HUES48 (cell line): ENCODE data around the gene BCAS3.
"Not testable (repeated sequence)": the region's sequence is repeated elsewhere in the genome, so short reads cannot be mapped to it uniquely, and the experiment has no call there.

Experiments used
- H3K27ac ChIP-seq: one replicate; pipeline ENCODE4 v1.7.0; 2013; ENCODE audit warnings: low read depth, low read length, inconsistent platforms
- H3K27me3 ChIP-seq: 2 replicates; pipeline ENCODE4 v1.6.1; 2013; ENCODE audit warnings: mild to moderate bottlenecking, low read length; ENCODE audit not compliant: control insufficient read depth, insufficient read depth
- H3K36me3 ChIP-seq: 2 replicates; pipeline ENCODE4 v1.6.1; 2013; ENCODE audit warnings: low read length; ENCODE audit not compliant: control insufficient read depth, insufficient read depth
- H3K4me1 ChIP-seq: 2 replicates; pipeline ENCODE4 v1.6.1; 2013; ENCODE audit warnings: mild to moderate bottlenecking, low read length; ENCODE audit not compliant: control insufficient read depth, insufficient read depth
- H3K4me3 ChIP-seq: 2 replicates; pipeline ENCODE4 v1.5.1; 2013; ENCODE audit warnings: mild to moderate bottlenecking, low read depth, low read length
- H3K9ac ChIP-seq: 2 replicates; pipeline ENCODE4 v1.6.1; 2013; ENCODE audit warnings: mild to moderate bottlenecking, low read depth, low read length, moderate library complexity
- H3K9me3 ChIP-seq: 2 replicates; pipeline ENCODE4 v1.6.1; 2013; ENCODE audit warnings: low read length; ENCODE audit not compliant: control insufficient read depth, insufficient read depth

The BCAS3 gene

DNA sequence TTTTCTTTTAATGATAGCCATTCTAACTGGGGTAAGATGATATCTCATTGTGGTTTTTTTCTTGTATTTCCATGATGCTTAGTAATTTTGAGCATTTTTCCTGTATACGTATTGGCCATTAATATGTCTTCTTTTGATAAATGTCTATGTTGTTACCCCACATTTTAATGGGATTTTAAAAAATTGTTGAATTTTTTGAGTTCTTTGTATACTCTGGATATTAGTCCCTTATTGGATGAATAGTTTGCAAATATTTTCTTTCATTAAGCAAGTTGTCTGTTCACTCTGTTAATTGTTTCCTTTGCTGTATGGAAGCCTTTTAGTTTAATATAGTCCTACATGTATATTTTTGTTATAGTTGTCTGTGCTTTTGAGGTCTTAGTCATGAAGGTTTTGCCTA is 79.8 kb downstream of the BCAS3 start:
- H3K9ac ChIP-seq, result no peak overlapping the region
- H3K27me3 ChIP-seq, result no peaks in the 10 kb centered on the region
- H3K9me3 ChIP-seq, result no peaks in the 10 kb centered on the region
- H3K4me3 ChIP-seq, result no peak overlapping the region
- no peaks in the 10 kb centered on the region for H3K36me3 ChIP-seq
- H3K27ac ChIP-seq, result no peak overlapping the region
- H3K4me1 ChIP-seq, result no peaks in the 10 kb centered on the region

DNA sequence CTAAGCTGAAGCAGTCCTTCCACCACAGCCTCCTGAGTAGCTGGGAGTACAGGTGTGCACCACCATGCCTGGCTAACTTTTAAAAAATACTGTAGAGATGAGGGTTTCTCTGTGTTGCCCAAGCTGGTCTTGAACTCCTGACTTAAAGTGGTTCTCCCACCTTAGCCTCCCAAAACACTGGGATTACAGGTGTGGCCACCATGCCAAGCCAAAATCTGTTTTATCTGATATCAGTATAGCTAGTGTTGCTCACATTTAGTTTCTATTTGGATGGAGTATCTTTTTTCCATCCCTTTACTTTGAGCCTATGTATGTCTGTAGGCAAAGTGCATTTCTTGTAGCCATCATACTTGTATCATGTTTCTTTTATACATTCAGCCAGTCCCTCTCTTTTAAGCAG is 82.1 kb downstream of the BCAS3 start:
- Histone ChIP-seq H3K9me3 (no peaks in the 10 kb centered on the region), H3K27ac (no peak overlapping the region), H3K36me3 (no peaks in the 10 kb centered on the region), H3K4me1 (no peaks in the 10 kb centered on the region), H3K27me3 (no peaks in the 10 kb centered on the region), H3K4me3 (no peak overlapping the region), H3K9ac (no peak overlapping the region)

DNA sequence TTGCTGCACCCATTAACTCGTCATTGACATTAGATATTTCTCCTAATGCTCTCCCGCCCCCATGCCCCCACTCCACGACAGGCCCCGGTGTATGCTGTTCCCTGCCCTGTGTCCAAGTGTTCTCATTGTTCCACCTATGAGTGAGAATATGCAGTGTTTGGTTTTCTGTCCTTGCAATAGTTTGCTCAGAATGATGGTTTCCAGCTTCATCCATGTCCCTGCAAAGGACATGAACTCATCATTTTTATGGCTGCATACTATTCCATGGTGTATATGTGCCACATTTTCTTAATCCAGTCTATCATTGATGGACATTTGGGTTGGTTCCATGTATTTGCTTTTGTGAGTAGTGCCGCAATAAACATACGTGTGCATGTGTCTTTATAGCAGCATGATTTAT is 83.7 kb downstream of the BCAS3 start:
- not testable (repeated sequence) for H3K4me3 ChIP-seq, H3K9ac ChIP-seq, H3K4me1 ChIP-seq, H3K36me3 ChIP-seq, H3K27me3 ChIP-seq, H3K9me3 ChIP-seq, H3K27ac ChIP-seq

DNA sequence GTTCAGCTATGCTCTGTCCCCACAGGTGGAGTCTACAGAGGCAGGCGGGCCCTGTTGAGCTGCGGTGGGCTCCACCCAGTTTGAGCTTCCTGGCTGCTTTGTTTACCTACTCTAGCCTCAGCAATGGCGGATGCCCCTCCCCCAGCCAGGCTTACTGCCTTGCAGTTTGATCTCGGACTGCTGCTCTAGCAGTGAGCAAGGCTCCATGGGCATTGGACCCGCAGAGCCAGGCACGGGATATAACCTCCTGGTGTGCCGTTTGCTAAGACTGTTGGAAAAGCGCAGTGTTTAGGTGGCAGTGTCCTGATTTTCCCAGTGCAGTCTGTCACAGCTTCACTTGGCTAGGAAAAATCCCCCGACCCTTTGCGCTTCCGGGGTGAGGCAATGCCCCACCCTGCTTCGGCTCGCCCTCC is 89.1 kb downstream of the BCAS3 start:
- H3K27ac ChIP-seq, result no peak overlapping the region

DNA sequence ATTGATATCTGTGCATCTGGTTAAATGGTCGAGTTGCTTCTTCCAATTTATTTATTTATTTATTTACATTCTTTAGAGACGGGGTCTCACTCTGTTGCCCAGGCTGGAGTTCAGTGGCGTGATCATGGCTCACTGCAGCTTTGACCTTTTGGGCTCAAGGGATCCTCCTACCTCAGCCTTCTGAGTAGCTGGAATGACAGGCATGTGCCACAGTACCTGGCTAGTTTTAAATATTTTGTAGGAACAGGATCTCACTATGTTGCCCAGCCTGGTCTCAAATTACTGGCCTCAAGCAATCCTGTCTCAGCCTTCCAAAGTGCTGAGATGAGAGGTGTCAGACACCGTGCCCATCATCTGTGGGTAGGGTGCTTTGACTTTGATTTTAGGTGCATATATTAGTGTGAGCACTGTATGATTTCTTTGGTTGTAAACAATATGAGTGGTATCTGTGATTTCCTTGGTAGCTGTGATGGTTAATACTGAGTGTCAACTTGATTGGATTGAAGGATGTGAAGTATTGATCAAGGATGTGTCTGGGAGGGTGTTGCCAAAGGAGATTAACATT is 90.2 kb downstream of the BCAS3 start:
- no peaks in the 10 kb centered on the region for H3K27me3 ChIP-seq
- no peak overlapping the region for H3K9ac ChIP-seq
- no peaks in the 10 kb centered on the region for H3K36me3 ChIP-seq
- no peak overlapping the region for H3K4me3 ChIP-seq
- H3K4me1 ChIP-seq, result no peaks in the 10 kb centered on the region
- no peak overlapping the region for H3K27ac ChIP-seq
- peaks cover 5% of the 10 kb centered on the region; the same call in 1 of the 2 replicates for H3K9me3 ChIP-seq

More for the DNA sequence above, 89.1 kb downstream of the BCAS3 start:
- peaks cover 5% of the 10 kb centered on the region; the same call in 1 of the 2 replicates for H3K9me3 ChIP-seq
- no peaks in the 10 kb centered on the region for H3K36me3 ChIP-seq
- no peak overlapping the region for H3K4me3 ChIP-seq
- H3K4me1 ChIP-seq, result no peaks in the 10 kb centered on the region
- H3K27me3 ChIP-seq, result no peaks in the 10 kb centered on the region
- H3K9ac ChIP-seq, result no peak overlapping the region

DNA sequence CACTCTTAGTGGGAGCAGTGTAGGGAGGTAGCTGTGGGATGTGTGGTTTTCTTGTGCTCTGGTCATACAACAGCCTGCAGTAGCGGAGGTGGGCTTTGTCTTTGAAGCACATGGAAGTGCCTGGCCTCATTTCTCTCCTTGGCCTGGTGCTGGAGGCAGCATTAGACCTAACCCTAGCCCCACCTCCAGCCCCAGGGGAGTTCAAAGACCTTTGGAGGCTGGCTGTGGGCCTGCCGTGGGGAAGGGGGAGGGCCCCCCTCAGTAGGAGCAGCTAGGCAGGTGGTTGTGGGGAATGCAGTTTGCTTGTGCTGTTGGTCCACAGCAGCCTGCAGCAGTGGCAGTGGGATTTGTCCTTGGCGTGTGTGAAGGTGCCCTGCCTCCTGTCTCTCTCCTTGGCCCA is 91.7 kb downstream of the BCAS3 start:
- Histone ChIP-seq H3K4me3 (no peak overlapping the region), H3K9ac (no peak overlapping the region), H3K36me3 (no peaks in the 10 kb centered on the region), H3K27me3 (no peaks in the 10 kb centered on the region), H3K27ac (no peak overlapping the region), H3K4me1 (no peaks in the 10 kb centered on the region), H3K9me3 (peaks cover 5% of the 10 kb centered on the region; the same call in 1 of the 2 replicates)

DNA sequence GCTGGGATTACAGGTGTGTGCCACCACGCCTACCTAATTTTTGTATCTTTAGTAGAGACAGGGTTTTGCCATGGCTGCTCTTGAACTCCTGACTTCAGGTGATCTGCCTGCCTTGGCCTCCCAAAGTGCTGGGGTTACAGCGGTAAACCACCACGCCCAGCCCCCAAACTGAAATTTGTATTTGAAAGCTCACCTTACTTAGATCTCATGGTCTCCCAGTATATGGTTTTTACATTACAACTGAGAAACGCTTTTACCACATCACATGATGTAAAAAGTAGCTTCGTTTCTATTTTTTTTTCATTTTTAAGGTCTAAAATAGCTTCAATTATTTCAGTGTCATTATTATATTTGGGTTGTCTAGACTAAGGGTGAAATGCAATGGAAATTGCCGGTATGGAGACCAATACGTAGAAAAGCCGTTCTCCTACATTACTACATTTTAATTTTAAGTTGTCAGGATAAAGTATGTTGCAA is 93.3 kb downstream of the BCAS3 start:
- Histone ChIP-seq H3K27me3 (no peaks in the 10 kb centered on the region), H3K9ac (no peak overlapping the region), H3K4me1 (no peaks in the 10 kb centered on the region), H3K27ac (no peak overlapping the region), H3K36me3 (no peaks in the 10 kb centered on the region), H3K4me3 (no peak overlapping the region), H3K9me3 (peaks cover 5% of the 10 kb centered on the region; the same call in 1 of the 2 replicates)

DNA sequence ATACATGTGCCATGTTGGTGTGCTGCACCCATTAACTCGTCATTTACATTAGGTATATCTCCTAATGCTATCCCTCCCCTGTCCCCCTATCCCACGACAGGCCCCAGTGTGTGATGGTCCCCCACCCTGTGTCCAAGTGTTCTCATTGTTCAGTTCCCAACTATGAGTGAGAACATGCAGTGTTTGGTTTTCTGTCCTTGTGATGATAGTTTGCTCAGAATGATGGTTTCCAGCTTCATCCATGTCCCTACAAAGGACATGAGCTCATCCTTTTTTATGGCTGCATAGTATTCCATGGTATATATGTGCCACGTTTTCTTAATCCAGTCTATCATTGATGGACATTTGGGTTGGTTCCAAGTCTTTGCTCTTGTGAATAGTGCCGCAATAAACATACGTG is 94.0 kb downstream of the BCAS3 start:
- not testable (repeated sequence) for H3K27me3 ChIP-seq, H3K4me1 ChIP-seq, H3K27ac ChIP-seq

DNA sequence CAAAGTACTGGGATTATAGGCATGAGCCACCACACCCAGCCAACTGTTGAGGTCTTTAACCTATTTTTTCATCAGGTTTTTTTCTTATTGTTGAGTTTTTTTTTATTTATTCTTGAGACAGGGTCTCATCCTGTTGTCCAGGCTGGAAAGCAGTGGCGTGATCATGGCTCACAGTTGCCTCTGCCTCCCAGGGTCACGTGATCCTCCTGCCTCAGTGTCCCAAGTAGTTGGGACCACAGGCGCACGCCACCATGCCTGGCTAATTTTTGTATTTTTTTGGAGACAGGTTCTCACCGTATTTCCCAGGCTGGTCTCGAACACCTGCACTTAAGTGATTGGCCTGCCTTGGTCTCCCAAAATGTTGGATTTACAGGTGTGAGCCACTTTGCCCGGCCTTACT is 95.9 kb downstream of the BCAS3 start:
- H3K27ac ChIP-seq, result no peak overlapping the region
- H3K4me1 ChIP-seq, result no peaks in the 10 kb centered on the region
- H3K9ac ChIP-seq, result no peak overlapping the region
- H3K4me3 ChIP-seq, result no peak overlapping the region
- H3K9me3 ChIP-seq, result no peaks in the 10 kb centered on the region
- H3K36me3 ChIP-seq, result no peaks in the 10 kb centered on the region
- no peaks in the 10 kb centered on the region for H3K27me3 ChIP-seq

More for the DNA sequence above, 94.0 kb downstream of the BCAS3 start:
- H3K9me3 ChIP-seq, H3K9ac ChIP-seq, H3K4me3 ChIP-seq, H3K36me3 ChIP-seq: not testable (repeated sequence)

DNA sequence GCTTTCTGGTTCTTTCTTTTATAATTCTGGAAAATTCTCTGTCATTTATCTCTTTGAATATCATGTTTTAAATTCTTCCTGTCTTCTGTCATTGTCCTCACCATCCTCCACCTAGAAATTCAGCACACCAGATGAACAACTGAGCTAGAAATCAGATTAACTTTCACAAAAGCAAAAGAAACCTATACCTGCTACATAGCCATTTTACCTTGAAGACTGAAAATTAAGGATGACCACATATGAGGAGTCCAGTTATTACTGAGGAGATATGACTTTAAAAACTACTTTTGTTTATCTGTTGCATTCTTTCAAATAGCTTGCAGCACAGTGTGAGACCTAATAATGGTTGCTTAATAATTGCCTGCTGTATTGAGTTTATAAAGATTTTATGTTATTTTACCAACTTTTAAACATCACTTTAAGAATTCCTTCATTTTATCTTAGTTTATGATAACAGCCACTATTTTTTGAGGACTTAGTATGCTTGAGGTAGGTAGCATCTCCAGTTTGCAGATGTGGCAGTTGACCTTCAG is 104.3 kb downstream of the BCAS3 start:
- no peak overlapping the region for H3K9ac ChIP-seq
- no peak overlapping the region for H3K4me3 ChIP-seq
- H3K4me1 ChIP-seq, result no peaks in the 10 kb centered on the region
- no peaks in the 10 kb centered on the region for H3K9me3 ChIP-seq
- H3K27me3 ChIP-seq, result no peaks in the 10 kb centered on the region
- no peak overlapping the region for H3K27ac ChIP-seq
- no peaks in the 10 kb centered on the region for H3K36me3 ChIP-seq

DNA sequence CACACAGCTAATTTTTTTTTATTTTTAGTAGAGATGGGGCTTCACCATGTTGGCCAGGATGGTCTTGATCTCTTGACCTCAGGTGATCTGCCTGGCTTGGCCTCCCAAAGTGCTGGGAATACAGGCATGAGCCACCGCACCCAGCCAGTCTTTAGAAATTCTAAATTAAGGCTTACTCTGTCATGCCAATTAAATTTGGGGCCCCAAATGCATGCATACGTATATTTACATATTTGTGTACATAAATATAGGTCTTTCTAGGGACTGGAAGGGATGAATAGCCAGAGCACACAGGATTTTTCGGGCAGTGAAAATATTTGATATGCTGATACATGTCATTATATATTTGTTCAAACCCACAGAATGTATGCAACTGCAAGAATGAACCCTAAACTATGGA is 105.1 kb downstream of the BCAS3 start:
- no peaks in the 10 kb centered on the region for H3K9me3 ChIP-seq

More for the DNA sequence above, 105.1 kb downstream of the BCAS3 start:
- Histone ChIP-seq H3K9ac (no peak overlapping the region), H3K4me3 (no peak overlapping the region), H3K27ac (no peak overlapping the region), H3K27me3 (no peaks in the 10 kb centered on the region), H3K36me3 (no peaks in the 10 kb centered on the region), H3K4me1 (no peaks in the 10 kb centered on the region)
